Amniotic stem cell (primary cell): ENCODE results near the gene STX8.

Source experiments
- DNase-seq: peaks from one replicate; lab custom pipeline; 2025; lab: John Stamatoyannopoulos, UW

STX8 gene

GRCh38 chr17:9239793-9240658 lies 335.6 kb downstream of the STX8 start:
- no peak for DNase-seq

GRCh38 chr17:9239246-9239792 lies 336.3 kb downstream of the STX8 start:
- no peak for DNase-seq

GRCh38 chr17:9238340-9239245 lies 337.0 kb downstream of the STX8 start:
- DNase-seq, result no peak

- DNase-seq, result no peak
Measured at GRCh38 chr17:9237661-9238301, 337.8 kb downstream of the STX8 start.

- no peak for DNase-seq
Measured at GRCh38 chr17:9237053-9237410, 338.6 kb downstream of the STX8 start.

GRCh38 chr17:9236286-9237052 lies 339.2 kb downstream of the STX8 start:
- no peak for DNase-seq

- no peak for DNase-seq
Measured at GRCh38 chr17:9235346-9235745, 340.3 kb downstream of the STX8 start.

GRCh38 chr17:9234389-9234945 lies 341.2 kb downstream of the STX8 start:
- DNase-seq, result no peak

GRCh38 chr17:9233761-9234160 lies 341.9 kb downstream of the STX8 start:
- DNase-seq, result no peak

GRCh38 chr17:9233271-9233599 lies 342.4 kb downstream of the STX8 start:
- DNase-seq, result no peak

GRCh38 chr17:9232591-9233270 lies 342.9 kb downstream of the STX8 start:
- DNase-seq, result no peak

- no peak for DNase-seq
Measured at GRCh38 chr17:9232155-9232475, 343.5 kb downstream of the STX8 start.

GRCh38 chr17:9231449-9232154 lies 344.0 kb downstream of the STX8 start:
- DNase-seq, result no peak

GRCh38 chr17:9230861-9231260 lies 344.8 kb downstream of the STX8 start:
- DNase-seq, result no peak

- DNase-seq, result no peak
Measured at GRCh38 chr17:9230346-9230745, 345.3 kb downstream of the STX8 start.

- DNase-seq, result no peak
Measured at GRCh38 chr17:9229826-9230201, 345.8 kb downstream of the STX8 start.

- no peak for DNase-seq
Measured at GRCh38 chr17:9229160-9229825, 346.3 kb downstream of the STX8 start.

- DNase-seq, result no peak
Measured at GRCh38 chr17:9228408-9229159, 347.0 kb downstream of the STX8 start.

GRCh38 chr17:9227819-9228407 lies 347.7 kb downstream of the STX8 start:
- DNase-seq, result no peak
